ENCODE measurements around the gene TICAM2.

DNA sequence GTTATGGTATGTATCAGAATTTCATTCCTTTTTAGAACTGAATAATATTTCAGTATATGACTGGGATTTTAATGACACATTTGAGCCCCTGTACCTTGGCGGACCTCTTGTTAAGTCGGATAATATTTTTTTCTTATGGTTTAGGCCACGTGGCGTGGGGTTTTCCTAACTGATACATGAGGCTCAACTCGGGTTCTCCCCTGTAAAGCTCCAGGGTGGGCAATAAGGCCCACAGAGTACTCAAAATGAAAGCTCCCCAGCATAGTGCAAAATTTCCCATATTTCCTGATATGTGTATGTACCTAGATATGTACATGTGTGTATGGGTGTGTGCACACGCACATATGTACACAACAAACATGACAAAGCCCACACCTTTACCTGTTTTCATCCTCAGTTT, 24.5 kb downstream of the TICAM2 start:
- no peak for TF ChIP-seq POLR2A (IDR thresholded peaks at IDR 0.05)
- TF ChIP-seq, protein P1, sequence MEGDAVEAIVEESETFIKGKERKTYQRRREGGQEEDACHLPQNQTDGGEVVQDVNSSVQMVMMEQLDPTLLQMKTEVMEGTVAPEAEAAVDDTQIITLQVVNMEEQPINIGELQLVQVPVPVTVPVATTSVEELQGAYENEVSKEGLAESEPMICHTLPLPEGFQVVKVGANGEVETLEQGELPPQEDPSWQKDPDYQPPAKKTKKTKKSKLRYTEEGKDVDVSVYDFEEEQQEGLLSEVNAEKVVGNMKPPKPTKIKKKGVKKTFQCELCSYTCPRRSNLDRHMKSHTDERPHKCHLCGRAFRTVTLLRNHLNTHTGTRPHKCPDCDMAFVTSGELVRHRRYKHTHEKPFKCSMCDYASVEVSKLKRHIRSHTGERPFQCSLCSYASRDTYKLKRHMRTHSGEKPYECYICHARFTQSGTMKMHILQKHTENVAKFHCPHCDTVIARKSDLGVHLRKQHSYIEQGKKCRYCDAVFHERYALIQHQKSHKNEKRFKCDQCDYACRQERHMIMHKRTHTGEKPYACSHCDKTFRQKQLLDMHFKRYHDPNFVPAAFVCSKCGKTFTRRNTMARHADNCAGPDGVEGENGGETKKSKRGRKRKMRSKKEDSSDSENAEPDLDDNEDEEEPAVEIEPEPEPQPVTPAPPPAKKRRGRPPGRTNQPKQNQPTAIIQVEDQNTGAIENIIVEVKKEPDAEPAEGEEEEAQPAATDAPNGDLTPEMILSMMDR (IDR thresholded peaks at IDR 0.05) = no peak

Data from Peyer's patch (tissue), 4 donors.